AG09309 (cell line): ENCODE results near the gene BCL2L15.

ENCODE experiments used
- DNase-seq: peaks from one replicate; pipeline ENCODE4 v3.0.0-alpha.2; 2010; ENCODE audit warnings: low read depth
- H3K4me3 ChIP-seq: 2 replicates; pipeline ENCODE4 v1.5.1; 2011; ENCODE audit warnings: mild to moderate bottlenecking, low read depth, low read length, moderate library complexity; ENCODE audit not compliant: control insufficient read depth
- CTCF ChIP-seq: IDR thresholded peaks from 2 replicates; pipeline ENCODE4 v1.5.1; 2011; ENCODE audit warnings: mild to moderate bottlenecking, low read depth, low read length, inconsistent platforms; ENCODE audit not compliant: insufficient read depth, control insufficient read depth; ENCODE audit errors: missing control alignments

BCL2L15 gene

GRCh38 chr1:113930499-113931161 lies 43.2 kb upstream of the BCL2L15 start:
- DNase-seq = no peak
- TF ChIP-seq CTCF = no peak
- H3K4me3 ChIP-seq = peak overlapping the region; percentile 86

- no peak for DNase-seq
- peak overlapping the region; percentile 86 for H3K4me3 ChIP-seq
- peak; percentile 5 for TF ChIP-seq CTCF
These were observed 42.5 kb upstream of the BCL2L15 start for GRCh38 chr1:113929750-113930498.

GRCh38 chr1:113928941-113929749 lies 41.8 kb upstream of the BCL2L15 start, which contains the start of gene HIPK1:
Gene HIPK1 (plus strand): TSS chr1:113929324.
- H3K4me3 ChIP-seq = peak within 1 kb of the TSS; percentile 86
- TF ChIP-seq CTCF = no peak
- no peak for DNase-seq

GRCh38 chr1:113928187-113928930 lies 41.0 kb upstream of the BCL2L15 start:
- TF ChIP-seq CTCF = no peak
- peak overlapping the region; percentile 86 for H3K4me3 ChIP-seq
- no peak for DNase-seq

GRCh38 chr1:113924473-113924872 lies 37.1 kb upstream of the BCL2L15 start:
- TF ChIP-seq CTCF = no peak
- DNase-seq = no peak
- no peak overlapping the region for H3K4me3 ChIP-seq

- DNase-seq = no peak
- no peak overlapping the region for H3K4me3 ChIP-seq
- no peak for TF ChIP-seq CTCF
These were observed 35.6 kb upstream of the BCL2L15 start for GRCh38 chr1:113922957-113923356.
